NCI-H2171 (cell line): ENCODE results near the gene TELO2.
"Not testable (repeated sequence)": the region's sequence is repeated elsewhere in the genome, so short reads cannot be mapped to it uniquely, and the experiment has no call there.

ENCODE experiments used
- DNase-seq: peaks from one replicate; lab custom pipeline; 2025; lab: John Stamatoyannopoulos, UW

Gene TELO2

DNA sequence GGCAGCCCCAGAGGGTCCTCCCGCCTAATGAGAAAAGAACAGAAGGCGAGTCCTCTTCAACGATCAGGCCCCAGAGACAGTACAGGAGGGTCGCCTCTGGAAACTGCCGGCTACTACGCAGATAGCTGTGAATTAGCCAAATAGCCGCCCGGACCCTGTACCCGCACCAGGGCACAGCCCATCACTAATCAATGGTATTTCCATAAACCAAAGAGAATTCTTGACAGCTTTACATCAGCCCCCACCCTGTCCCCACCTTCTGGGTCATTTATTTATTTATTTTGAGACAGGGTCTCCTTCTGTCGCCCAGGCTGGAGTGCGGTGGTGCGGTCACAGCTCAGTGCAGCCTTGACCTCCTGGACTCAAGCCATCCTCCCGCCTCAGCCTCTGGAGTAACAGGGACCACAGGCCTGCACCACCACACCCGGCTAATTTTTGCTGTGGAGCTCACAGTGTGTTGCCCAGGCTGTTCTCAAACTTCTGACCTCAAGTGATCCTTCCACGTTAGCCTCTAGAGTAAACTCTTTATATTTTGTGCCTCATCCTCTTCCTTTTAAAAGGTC, 17.5 kb upstream of the TELO2 start:
- DNase-seq: no peak

DNA sequence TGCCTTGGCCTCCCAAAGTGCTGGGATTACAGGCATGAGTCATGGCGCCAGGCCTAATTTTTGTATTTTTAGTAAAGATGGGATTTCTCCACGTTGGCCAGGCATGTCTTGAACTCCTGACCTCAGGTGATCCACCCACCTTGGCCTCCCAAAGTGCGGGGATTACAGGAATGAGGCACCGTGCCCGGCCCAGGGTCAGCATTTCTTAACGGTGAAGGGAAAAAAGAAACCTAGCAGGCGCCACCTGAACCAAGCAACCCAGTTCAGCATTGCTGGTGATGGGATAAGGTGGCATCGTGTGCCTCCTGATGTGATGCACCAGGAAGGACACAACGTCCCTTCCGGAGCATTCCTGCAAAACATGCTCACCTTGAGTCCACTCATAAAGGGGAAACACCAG, 16.1 kb upstream of the TELO2 start:
- DNase-seq: no peak

DNA sequence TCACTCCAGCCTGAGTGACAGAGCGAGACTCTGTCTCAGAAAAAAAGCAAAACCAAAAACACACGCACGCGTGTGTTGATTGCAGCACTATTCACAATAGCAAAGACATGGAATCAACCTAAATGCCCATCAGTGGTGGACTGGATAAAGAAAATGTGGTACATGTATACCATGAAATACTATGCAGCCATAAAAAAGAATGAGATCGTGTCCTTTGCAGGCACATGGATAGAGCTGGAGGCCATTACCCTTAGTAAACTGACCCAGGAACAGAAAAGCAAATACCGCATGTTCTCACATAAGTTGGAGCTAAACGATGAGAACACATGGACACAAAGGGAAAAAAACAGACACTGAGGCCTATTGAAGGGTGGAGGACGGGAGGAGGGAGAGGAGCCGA, 14.2 kb upstream of the TELO2 start:
- DNase-seq: not testable (repeated sequence)

DNA sequence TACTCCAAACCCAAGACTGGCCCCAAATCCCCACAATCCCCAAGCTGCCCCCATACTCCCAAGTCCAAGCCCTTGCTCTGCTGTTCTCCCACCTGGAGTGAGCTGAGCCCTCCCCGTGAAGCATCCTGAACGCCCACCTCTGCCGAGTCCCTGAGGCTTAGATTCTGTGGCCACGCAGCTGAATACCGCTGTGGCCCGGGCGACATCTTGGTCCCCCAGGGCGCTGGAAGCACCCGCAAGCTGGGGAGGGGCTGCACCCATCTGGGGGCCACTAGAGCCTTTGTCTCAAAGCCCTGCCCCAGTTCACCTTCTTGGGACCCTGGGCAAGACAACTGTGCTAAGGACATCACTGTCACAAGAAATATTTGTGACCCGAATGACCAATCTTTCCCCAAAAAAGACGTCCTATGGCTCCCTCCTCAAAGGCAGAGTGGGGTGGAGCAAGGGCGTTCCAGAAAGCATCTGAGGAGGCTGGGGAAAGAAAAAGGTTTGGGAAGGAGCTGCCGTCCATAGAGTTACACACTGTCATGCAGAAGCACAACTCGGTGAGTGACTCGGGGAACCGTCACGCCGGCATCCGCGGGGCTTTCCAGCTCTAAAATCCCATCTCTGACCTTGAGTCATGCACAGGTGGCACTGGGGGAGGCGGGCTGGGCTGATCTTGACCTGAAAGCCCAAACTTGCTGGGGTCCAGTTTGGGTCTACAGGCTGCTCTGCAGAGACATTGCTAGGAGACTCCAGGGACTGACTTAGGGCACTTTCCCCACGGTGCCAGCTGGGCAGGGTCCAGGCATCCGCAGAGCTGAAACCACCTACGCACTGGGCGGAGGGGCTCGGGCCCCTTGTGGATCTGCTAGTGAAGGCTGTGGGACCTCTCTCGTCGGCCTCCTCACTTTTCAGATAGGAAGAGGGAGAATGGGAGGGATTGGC, 11.0 kb upstream of the TELO2 start:
- DNase-seq: no peak

DNA sequence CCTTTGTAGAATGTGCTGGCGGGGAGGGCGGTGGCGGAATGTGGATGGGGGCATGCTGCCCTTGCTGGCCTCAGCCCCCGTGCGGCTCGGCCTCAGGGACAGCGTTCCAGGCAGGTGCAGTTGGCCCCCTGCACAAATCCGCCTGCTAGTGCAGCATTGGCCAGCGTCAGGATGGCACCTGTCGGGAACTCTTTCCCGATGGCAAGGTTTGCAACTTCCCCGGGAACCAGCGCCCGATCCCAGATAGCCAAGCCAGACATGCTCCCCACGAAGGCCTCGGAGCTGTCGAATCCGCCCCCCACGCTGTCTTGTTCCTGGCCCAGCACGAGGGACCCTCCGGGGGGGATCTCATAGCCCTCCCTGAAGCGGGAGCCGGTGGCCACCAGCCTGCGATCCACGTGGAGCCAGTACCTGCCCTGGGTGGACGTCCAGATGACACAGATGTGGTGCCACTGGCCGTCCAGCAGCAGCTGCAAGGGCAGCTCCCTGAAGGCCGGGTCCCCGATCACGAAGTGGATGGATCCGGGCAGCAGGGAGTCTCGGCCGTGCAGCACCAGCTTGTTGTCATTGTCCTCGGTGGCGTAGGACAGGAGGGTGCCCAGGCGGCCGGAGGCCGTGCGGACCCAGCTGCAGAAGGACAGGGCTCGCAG, 7.2 kb upstream of the TELO2 start:
- no peak for DNase-seq

DNA sequence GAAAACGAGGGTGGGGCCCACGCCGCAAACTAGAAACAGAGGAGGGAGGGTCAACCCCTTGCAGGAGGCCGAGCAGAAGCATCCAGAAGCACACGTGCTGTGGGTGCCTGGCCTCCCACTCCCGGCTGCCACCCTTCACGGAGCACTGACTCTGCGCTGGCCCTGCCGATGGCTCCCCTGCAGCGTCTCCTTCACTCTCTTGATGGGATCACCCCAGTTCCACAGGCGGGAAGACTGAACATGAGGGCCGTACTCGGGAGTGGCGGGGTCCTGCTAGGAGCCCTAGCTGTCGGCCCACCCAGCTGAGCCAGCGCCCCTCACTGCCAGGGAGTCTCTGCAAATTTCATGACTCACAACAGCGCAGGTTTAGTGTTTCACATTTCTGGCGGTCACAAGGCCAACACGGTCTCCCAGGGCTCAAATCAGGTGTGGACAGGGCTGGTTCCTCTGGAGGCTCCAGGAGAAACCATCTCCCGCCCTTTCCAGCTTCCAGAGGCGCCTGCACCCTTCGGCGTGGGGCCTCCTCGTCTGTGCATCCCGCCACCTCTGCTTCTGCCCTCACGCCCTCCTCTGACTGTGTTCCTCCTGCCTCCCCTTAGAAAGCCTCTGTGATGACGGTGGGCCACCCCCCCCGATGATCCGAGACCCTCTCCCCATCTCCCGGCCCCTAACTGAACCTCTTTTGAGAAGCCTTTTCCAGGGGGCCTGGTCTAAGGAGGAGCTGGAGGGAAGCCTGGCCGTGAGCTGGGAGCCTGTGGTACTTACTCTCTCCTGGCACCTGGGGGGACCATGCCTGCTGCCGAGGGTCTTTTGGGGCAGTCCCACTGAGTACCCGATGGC, 6.4 kb upstream of the TELO2 start:
- DNase-seq: no peak

DNA sequence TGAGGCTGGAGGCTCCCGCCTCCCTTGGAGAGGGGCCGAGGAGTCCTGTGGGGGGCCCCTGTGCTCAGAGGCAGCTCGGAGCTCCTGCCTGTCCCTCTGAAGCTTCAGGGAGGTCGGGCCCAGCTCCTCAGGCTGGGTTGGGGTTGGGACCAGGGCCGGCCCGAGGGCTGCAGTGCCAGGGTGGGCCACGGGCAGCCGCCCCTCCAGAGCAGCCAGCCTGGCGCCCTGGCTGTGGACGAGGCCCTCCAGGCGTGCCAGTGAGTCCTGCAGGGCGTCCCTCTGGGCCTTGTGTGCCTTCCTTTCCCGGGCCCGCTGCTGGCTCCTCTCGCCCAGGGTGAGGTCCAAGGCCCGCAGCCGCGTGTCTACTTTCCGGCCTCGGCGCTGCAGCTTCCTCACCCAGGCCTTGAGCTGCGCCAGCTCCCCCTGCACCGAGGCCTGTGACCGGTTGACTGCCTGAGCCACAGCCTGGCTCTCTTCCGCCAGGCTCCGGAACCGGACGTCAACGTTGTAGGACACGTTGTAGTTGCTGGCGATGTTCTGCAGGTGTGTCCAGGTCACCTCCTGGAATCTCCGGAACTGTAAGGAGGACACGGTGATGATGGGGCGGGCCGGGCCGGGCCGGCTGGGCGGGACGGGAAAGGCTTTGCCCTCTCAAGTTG, 5.6 kb upstream of the TELO2 start:
- no peak for DNase-seq

DNA sequence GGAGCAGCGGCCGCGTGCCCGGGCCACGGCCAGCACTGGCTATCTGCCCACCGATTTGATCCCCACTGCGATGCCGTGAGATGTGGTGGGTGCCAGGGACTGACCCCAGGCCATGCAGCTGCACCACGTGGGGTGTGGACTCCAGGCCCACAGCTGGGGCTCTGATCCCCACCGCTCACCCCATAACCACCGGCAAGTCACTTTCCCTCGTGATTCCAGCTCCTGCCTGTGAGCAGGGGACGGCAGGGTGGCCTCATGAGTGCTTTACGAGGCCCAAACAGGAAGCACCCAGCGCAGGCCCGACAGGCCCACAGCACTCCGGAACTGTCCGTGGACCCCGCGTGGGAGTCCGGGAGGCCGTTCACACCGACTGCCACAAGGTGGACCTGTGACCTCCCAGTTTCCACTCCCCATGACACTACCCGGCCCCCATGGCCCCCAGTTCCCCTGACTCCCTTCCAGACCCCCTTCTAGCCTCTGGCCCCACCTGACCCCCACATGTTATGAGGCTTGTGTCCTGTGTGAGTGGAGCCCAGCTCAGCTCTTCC, 5.0 kb upstream of the TELO2 start:
- DNase-seq: no peak

DNA sequence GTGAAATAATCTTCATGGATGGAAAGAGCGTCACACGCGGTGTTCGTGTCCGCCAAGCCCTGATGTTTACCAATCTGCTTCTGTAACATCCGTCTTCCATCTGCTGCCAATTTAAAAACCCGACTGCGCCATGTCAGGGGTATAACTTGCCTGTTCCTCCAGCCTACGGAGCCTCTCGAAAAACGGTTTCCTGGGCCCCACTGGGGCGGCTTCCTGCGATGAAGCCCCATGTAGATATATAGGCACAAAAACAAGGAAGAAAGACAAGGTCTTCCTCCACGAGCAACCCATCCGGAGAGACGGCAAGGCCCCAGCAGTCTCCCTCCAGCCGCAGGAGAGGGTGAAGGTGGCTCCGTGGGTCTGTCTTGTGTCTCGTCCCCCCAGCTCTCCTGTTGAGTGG, 4.5 kb upstream of the TELO2 start, which contains the start of gene PTX4:
PTX4 (minus strand) TSS at position 326 of the 400 bp plus-strand sequence; CDS start at position 291, 35 bp downstream.
- DNase-seq: no peak

DNA sequence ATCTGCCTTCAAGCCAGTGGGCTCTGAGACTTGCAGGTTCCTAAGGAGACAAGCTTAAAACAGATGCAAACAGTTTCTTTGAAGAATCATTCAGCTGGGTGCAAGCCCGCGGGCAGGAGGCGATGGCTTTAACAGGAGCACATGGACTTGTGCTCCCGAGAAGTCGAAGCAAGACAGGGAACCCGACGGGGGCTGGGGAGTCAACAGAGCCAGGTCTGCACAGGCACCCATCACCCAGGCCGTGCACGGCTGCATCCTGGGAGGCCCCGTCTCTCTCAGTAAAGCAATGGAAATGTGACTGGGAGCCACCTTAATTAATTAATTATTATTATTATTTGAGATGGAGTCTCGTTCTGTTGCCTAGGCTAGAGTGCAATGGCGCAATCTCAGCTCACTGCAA, 4.1 kb upstream of the TELO2 start:
- no peak for DNase-seq

DNA sequence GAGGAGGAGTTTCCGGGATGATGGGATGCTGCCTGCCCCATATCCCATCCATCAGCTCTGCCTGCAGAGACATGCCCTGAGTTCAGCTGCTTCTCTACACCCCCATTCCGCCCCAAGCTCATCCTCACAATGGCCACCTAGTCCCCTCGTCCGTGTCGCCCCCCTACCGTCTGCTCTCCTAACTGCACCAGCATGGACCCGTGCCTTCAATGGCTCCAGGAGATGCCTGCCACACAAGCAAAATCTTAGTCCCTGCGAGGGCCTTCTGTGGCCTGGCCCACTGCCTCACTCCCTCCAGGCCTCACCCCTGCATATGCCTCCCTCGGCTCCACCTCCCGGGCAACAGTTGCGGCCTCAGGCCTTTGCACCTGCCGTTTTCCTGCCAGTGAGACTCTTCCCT, 1.8 kb upstream of the TELO2 start:
- no peak for DNase-seq

DNA sequence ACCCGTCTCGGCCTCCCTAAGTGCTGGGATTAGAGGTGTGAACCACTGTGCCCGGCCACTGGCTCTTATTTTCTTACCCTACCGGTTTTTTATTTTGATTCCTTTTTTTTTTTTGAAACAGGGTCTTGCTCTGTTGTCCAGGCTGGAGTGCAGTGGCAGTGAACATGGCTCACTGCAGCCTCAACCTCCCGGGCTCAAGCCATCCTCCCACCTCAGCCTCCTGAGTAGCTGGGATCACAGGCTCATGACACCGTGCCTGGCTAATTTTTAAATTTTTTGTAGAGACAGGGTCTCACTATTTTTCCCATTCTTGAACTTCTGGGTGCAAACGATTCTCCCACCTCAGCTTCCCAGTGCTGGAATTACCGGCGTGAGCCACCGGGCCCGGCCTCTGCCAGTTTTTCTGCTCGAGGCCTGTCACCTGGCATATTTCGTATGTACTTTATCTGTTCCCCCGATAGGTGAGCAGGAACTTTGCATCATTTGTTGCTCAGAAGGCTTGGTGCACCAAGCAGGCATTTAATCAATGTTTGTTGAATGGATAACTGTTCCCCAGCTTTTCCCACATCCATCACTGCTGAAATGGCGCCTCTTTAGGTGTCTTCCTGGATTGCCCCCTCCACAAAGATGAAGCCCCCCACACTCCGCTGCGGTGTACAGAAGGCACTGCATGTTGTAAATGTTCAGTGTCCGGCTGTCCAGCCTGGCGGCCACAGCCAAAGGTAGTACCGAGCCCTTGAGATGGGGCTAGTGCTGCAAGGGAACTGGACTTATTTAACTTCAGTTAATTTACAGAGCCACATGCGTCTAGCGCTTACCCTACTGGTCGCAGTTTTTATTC, 858 bp upstream of the TELO2 start:
- no peak for DNase-seq

DNA sequence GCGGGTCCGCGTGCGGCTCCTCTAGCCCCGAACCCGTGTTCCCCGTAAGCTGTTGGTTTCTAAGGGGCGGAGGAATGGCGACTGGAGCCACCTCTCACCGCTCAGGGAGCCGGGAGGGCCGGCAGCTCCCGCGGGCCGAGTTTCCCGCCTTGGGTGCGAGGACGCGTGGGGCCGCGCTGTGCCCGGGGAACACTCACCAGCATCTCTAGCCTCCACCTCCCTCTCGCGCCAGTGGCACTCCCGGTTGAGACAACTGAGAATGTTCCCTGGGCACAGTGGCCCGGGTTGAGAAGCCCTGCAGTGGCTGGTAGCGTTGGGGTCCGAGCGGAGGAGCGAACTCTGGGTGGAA, 560 bp downstream of the TELO2 start:
- DNase-seq: no peak

DNA sequence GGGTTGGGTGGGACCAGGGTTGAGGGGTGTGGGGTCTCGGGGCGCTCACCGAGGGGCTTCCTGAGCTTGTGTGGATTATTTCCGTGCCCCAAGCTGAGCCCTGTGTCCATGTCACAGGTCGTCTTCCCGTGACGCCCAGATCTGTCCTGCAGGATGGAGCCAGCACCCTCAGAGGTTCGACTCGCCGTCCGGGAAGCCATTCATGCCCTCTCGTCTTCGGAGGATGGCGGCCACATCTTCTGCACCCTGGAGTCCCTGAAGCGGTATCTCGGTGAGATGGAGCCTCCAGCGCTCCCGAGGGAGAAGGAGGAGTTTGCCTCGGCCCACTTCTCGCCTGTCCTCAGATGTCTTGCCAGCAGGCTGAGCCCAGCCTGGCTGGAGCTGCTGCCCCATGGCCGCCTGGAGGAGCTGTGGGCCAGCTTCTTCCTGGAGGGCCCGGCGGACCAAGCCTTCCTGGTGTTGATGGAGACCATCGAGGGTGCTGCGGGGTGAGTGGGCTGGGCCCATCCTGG, 1.0 kb downstream of the TELO2 start:
- DNase-seq: no peak

DNA sequence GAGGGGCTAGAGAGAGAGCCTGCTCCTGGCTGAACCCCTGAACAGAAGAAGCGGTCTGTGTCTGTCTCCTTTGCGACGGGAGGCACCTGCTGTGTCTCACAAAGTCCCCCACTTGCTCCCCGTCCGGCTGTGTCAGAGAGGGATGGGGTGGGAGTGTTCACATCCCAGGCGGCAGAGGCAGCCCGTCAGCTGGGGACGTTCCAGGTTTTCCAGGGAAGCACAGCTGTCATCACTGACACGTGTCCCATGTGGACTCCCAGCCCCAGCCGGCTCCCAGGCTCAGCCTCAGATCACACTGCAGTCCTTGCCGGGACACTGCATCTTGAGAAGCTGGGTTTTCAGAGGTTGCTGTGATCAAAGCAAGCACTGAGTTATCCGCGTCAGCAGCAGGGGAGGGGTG, 1.6 kb downstream of the TELO2 start:
- no peak for DNase-seq

DNA sequence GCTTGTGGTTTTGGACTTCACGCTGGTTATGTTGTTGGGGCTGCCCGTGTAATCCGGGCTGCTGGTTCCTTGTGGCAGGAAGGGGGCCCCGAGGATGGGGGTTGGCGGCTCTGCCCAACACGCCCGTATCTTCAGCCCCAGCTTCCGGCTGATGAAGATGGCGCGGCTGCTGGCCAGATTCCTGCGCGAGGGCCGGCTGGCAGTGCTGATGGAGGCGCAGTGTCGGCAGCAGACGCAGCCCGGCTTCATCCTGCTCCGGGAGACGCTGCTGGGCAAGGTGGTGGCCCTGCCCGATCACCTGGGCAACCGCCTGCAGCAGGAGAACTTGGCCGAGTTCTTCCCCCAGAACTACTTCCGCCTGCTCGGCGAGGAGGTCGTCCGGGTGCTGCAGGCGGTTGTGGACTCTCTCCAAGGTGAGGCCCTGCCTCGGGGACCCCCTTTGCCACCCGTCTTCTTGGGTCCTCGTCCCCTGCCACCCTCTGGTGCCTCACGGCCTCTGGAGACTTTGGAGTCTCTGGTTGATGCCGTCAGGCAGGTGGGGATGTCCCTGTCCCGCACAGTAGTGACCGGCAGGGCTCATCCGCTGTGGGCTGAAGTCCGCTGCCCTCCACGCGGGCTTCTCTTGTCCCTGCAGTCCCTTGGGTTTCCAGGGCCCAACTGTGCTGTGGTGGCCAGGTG, 2.2 kb downstream of the TELO2 start:
- no peak for DNase-seq

DNA sequence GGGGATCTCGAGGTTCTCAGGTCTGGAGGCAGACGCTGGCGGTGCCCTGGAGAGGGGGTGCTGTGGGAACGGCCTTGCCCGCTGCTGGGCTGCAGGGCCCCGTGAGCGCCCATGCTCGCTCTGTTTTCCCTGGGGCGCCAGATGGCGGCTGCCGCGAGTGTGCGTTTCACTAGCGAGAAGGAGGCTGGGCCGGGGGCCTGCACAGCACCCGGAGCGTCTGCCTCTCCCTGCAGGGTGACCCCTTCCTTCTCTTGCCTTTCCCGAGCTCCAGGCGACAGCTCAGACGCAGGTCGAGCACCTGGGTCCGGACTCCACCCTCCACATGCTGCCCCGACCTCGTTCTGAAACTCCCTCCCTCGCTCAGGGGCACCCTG, 2.7 kb downstream of the TELO2 start:
- no peak for DNase-seq

DNA sequence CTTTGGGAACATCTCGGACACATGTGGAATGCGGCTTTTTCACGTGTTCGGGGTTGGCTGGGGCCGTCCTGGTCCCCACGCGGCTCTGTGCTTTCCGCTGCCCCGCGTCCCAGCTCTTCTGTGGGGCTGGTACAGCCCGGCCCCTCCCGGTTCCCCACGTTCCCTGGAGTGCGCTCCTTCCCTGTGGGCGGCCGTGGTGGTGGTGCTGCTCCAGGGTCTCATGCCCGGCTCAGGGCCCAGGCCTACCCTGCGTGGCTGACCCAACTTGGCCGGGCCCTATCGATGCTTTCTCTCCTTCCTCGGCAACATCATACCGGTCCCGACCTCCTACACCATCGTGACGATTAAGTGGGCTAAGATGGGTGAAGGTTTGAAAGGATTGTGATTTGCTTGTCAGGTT, 3.3 kb downstream of the TELO2 start:
- no peak for DNase-seq

DNA sequence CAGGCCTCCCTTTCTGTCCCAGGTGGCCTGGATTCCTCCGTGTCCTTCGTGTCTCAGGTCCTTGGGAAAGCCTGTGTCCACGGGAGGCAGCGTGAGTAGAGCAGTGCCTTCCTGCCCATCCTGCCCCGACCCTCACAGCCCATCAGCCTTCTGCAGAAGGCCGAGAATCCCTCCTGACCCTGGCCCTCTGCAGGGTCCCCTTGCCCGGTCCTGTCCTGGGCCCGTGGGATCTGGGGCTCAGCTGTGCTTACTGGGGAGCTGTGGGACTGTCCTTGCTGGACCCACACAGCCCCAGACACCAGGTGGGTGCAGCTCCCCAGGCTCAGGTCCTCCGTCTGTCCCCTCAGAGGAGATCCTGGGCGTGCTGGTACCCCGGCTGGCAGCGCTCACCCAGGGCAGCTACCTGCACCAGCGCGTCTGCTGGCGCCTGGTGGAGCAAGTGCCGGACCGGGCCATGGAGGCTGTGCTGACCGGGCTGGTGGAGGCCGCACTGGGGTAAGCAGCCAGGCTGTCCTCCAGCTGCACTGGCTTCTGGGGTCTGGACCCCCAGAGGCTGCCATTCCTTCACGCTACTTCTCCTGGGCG, 3.9 kb downstream of the TELO2 start:
- no peak for DNase-seq
